NCI-H774 (cell line): ENCODE results near the gene PLXNA4.

Experiments used
- DNase-seq: peaks from one replicate; lab custom pipeline; 2025; lab: John Stamatoyannopoulos, UW

PLXNA4 gene

GRCh38 chr7:132112106-132112505 lies 464.2 kb downstream of the PLXNA4 start:
- DNase-seq: no peak

GRCh38 chr7:132110692-132111091 lies 465.6 kb downstream of the PLXNA4 start:
- no peak for DNase-seq

GRCh38 chr7:132109769-132110168 lies 466.5 kb downstream of the PLXNA4 start:
- DNase-seq: no peak

GRCh38 chr7:132108563-132108962 lies 467.7 kb downstream of the PLXNA4 start:
- DNase-seq: no peak

GRCh38 chr7:132106491-132106890 lies 469.8 kb downstream of the PLXNA4 start:
- DNase-seq: no peak

GRCh38 chr7:132105096-132105495 lies 471.2 kb downstream of the PLXNA4 start:
- no peak for DNase-seq

- no peak for DNase-seq
Measured at GRCh38 chr7:132103718-132104117, 472.6 kb downstream of the PLXNA4 start.

- no peak for DNase-seq
Measured at GRCh38 chr7:132102942-132103341, 473.3 kb downstream of the PLXNA4 start.

- no peak for DNase-seq
Measured at GRCh38 chr7:132102391-132102790, 473.9 kb downstream of the PLXNA4 start.

- no peak for DNase-seq
Measured at GRCh38 chr7:132100981-132101380, 475.3 kb downstream of the PLXNA4 start.

- no peak for DNase-seq
Measured at GRCh38 chr7:132100483-132100882, 475.8 kb downstream of the PLXNA4 start.

- DNase-seq: no peak
Measured at GRCh38 chr7:132099163-132099562, 477.1 kb downstream of the PLXNA4 start.

GRCh38 chr7:132098327-132098726 lies 477.9 kb downstream of the PLXNA4 start:
- DNase-seq: no peak

- DNase-seq: no peak
Measured at GRCh38 chr7:132097550-132098134, 478.6 kb downstream of the PLXNA4 start.

- DNase-seq: no peak
Measured at GRCh38 chr7:132095111-132095765, 481.0 kb downstream of the PLXNA4 start.

- DNase-seq: no peak
Measured at GRCh38 chr7:132092106-132092505, 484.2 kb downstream of the PLXNA4 start.

GRCh38 chr7:132091706-132092105 lies 484.6 kb downstream of the PLXNA4 start:
- no peak for DNase-seq

- DNase-seq: no peak
Measured at GRCh38 chr7:132090444-132090843, 485.8 kb downstream of the PLXNA4 start.

GRCh38 chr7:132089356-132089755 lies 486.9 kb downstream of the PLXNA4 start:
- DNase-seq: no peak

- no peak for DNase-seq
Measured at GRCh38 chr7:132087421-132087820, 488.8 kb downstream of the PLXNA4 start.

GRCh38 chr7:132084776-132085388 lies 491.4 kb downstream of the PLXNA4 start:
- DNase-seq: no peak

- DNase-seq: no peak
Measured at GRCh38 chr7:132083537-132084123, 492.6 kb downstream of the PLXNA4 start.

- DNase-seq: no peak
Measured at GRCh38 chr7:132083126-132083525, 493.1 kb downstream of the PLXNA4 start.
